K562 (cell line): Measurements from ENCODE around the gene HAPLN2. TPM values are rescaled to one million over a fixed set of nuclear protein-coding genes. Genes with fewer than 3 reads are reported as not detected.

Experiments
- ATAC-seq: fragments of 200-7000 bp; cut with Tn5 transposase; 3 replicates; pipeline ENCODE4 v1.9.1; 2020; ENCODE audit warnings: moderate library complexity
- BruUV-seq: library from RNA; stranded (reverse); fragments of 400-500 nt; replicated peaks from 2 replicates; lab custom pipeline; 2021; lab: Mats Ljungman, UMichigan
- CTCF ChIA-PET: fragments of 300-600 bp; formaldehyde crosslinking; extraction: SDS; loops from one replicate; lab custom pipeline; 2021; ENCODE audit warnings: low intra/inter-chr PET ratio; lab: Yijun Ruan, JAX
- POLR2A ChIA-PET: fragments of 300-600, 350-650 bp; sonication (Branson Sonifier 250); formaldehyde crosslinking; extraction: SDS; loops from one replicate; lab custom pipeline; 2021; ENCODE audit warnings: antibody characterized with exemption, inconsistent platforms; lab: Yijun Ruan, JAX
- DNase-seq, 4 experiments: peaks; one replicate each; pipeline versions ENCODE4 v3.0.0 to v3.0.0-alpha.2; 2011 to 2018; ENCODE audit warnings: low spot score in 3 of 4, mixed read lengths in 3 of 4; ENCODE audit errors: extremely low read depth in 1 of 4
- FAIRE-seq: peaks from 2 replicates; lab custom pipeline; 2011; peaks lifted over from hg19 to GRCh38; lab: Jason Lieb, UNC
- H2AFZ ChIP-seq: 2 replicates; pipeline ENCODE4 v1.6.0; 2011; ENCODE audit warnings: low read depth, low read length, control low read depth, inconsistent platforms
- H3K27ac ChIP-seq: fragments of 200-600 bp; 3 replicates; pipeline ENCODE4 v1.8.0; 2011; ENCODE audit warnings: low read depth, mild to moderate bottlenecking, control low read depth, inconsistent platforms, low read length, moderate library complexity, mixed read lengths; ENCODE audit errors: extremely low read depth
- H3K27me3 ChIP-seq, 2 experiments: fragments of 300-600 bp in 1 of 2; 2 replicates in 1 of 2; 3 replicates in 1 of 2; pipeline versions ENCODE4 v1.6.0 to v1.8.0; 2011; ENCODE audit warnings: inconsistent platforms in 2 of 2, low read length in 2 of 2, mild to moderate bottlenecking in 1 of 2, mixed read lengths in 1 of 2, moderate library complexity in 1 of 2; ENCODE audit not compliant: control insufficient read depth in 2 of 2, insufficient read depth in 2 of 2
- H3K36me3 ChIP-seq: fragments of 300-600 bp; 3 replicates; pipeline ENCODE4 v1.8.0; 2011; ENCODE audit warnings: mild to moderate bottlenecking, low read length, inconsistent platforms; ENCODE audit not compliant: control insufficient read depth, insufficient read depth
- H3K4me1 ChIP-seq, 2 experiments: fragments of 200-600 bp in 1 of 2; replicated peaks in 1 of 2; 2 replicates in 1 of 2; 3 replicates in 1 of 2; pipeline versions ENCODE4 v1.5.1 to v1.8.0; 2011; ENCODE audit warnings: inconsistent platforms in 2 of 2, low read length in 2 of 2, mild to moderate bottlenecking in 1 of 2, mixed read lengths in 1 of 2, moderate library complexity in 1 of 2; ENCODE audit not compliant: control insufficient read depth in 2 of 2, insufficient read depth in 2 of 2
- H3K4me2 ChIP-seq: 2 replicates; pipeline ENCODE4 v1.6.1; 2011; ENCODE audit warnings: low read length, control low read depth, inconsistent platforms, mixed read lengths; ENCODE audit not compliant: insufficient read depth
- H3K4me3 ChIP-seq: fragments of 200-600 bp; sonication (generic), shearing (Covaris generic); 2 replicates; pipeline ENCODE4 v1.5.1; 2016; ENCODE audit warnings: control low read depth, inconsistent platforms
- H3K79me2 ChIP-seq: fragments of 200-600 bp; 3 replicates; pipeline ENCODE4 v1.8.0; 2011; ENCODE audit warnings: low read length, inconsistent platforms; ENCODE audit not compliant: control insufficient read depth, insufficient read depth
- H3K9ac ChIP-seq, 2 experiments: 2 replicates each; pipeline versions ENCODE4 v1.6.0 to v1.6.1; 2011; ENCODE audit warnings: low read depth in 2 of 2, low read length in 2 of 2, control low read depth in 1 of 2, inconsistent platforms in 1 of 2, mild to moderate bottlenecking in 1 of 2, mixed read lengths in 1 of 2; ENCODE audit not compliant: insufficient read depth in 1 of 2
- H3K9me1 ChIP-seq: one replicate; pipeline ENCODE4 v1.6.0; 2011; ENCODE audit warnings: inconsistent platforms, mild to moderate bottlenecking, low read length, moderate library complexity; ENCODE audit not compliant: control insufficient read depth, insufficient read depth
- H3K9me3 ChIP-seq: replicated peaks from 2 replicates; pipeline ENCODE4 v1.5.1; 2011; ENCODE audit warnings: low read depth, low read length, inconsistent platforms; ENCODE audit not compliant: control insufficient read depth, insufficient read depth
- H4K20me1 ChIP-seq: replicated peaks from 2 replicates; pipeline ENCODE4 v1.6.1; 2011; ENCODE audit warnings: low read length, inconsistent platforms, mixed read lengths; ENCODE audit not compliant: control insufficient read depth, insufficient read depth
- ATF7 ChIP-seq: fragments of 450-650 bp; IDR thresholded peaks from 2 replicates; pipeline ENCODE4 v1.7.1; 2014; ENCODE audit warnings: mild to moderate bottlenecking, moderate library complexity
- E2F1 ChIP-seq: sonication (generic); formaldehyde crosslinking; IDR thresholded peaks from 2 replicates; pipeline ENCODE4 v1.8.1; 2023; ENCODE audit warnings: mild to moderate bottlenecking, missing genetic modification reagents, moderate library complexity
- FIP1L1 ChIP-seq: fragments of 200-400 bp; formaldehyde crosslinking; IDR thresholded peaks from 2 replicates; pipeline ENCODE4 v1.6.1; 2018; ENCODE audit warnings: mild to moderate bottlenecking, low read depth, low read length; ENCODE audit not compliant: poor library complexity, severe bottlenecking
- HBP1 ChIP-seq: fragments of 450-650 bp; formaldehyde crosslinking; IDR thresholded peaks from 2 replicates; pipeline ENCODE4 v1.4.0; 2022; ENCODE audit warnings: missing genetic modification characterization
- HNRNPH1 ChIP-seq: fragments of 200-400 bp; formaldehyde crosslinking; optimal IDR thresholded peaks from 2 replicates; pipeline ENCODE3; 2017; ENCODE audit warnings: low read depth, mild to moderate bottlenecking, low read length, moderate library complexity
- MAFK ChIP-seq: IDR thresholded peaks from 2 replicates; pipeline ENCODE4 v1.6.1; 2011; ENCODE audit warnings: low read length, improper control_type of control experiment
- MTA2 ChIP-seq: fragments of 450-650 bp; IDR thresholded peaks from 2 replicates; pipeline ENCODE4 v1.6.1; 2016; ENCODE audit warnings: low read depth
- NFXL1 ChIP-seq: fragments of 450-650 bp; formaldehyde crosslinking; IDR thresholded peaks from 2 replicates; pipeline ENCODE4 v1.4.0; 2021; ENCODE audit warnings: mild to moderate bottlenecking
- SMAD2 ChIP-seq: fragments of 150-350 bp; IDR thresholded peaks from 2 replicates; pipeline ENCODE4 v1.6.1; 2014; ENCODE audit warnings: low read depth, mild to moderate bottlenecking, low read length
- SREBF2 ChIP-seq: sonication (generic); formaldehyde crosslinking; IDR thresholded peaks from 2 replicates; pipeline ENCODE4 v1.4.0; 2020; ENCODE audit warnings: mild to moderate bottlenecking, missing genetic modification reagents
- VEZF1 ChIP-seq: fragments of 200-800 bp; sonication (Bioruptor generic); IDR thresholded peaks from 2 replicates; pipeline ENCODE4 v1.6.1; 2017; ENCODE audit warnings: missing genetic modification characterization, missing compliant biosample characterization
- ZBTB7A ChIP-seq: IDR thresholded peaks from 2 replicates; pipeline ENCODE4 v1.6.1; 2011; ENCODE audit warnings: low read depth, mild to moderate bottlenecking, low read length, moderate library complexity, borderline replicate concordance; ENCODE audit not compliant: control insufficient read depth
- ZNF165 ChIP-seq: fragments of 250-450 bp; sonication (Bioruptor Pico); IDR thresholded peaks from 2 replicates; pipeline ENCODE4 v1.4.0; 2020; ENCODE audit warnings: borderline replicate concordance
- ZNF584 ChIP-seq: fragments of 200-800 bp; sonication (Bioruptor generic); IDR thresholded peaks from 2 replicates; pipeline ENCODE4 v1.6.1; 2016; ENCODE audit warnings: low read depth, mild to moderate bottlenecking, missing genetic modification characterization, missing compliant biosample characterization
- WGBS: fragments of 100-300 bp; shearing (Covaris generic); methylation state at CpG from one replicate; pipeline ENCODE4 v1.1.6; 2016; ENCODE audit warnings: low coverage, mixed read lengths; ENCODE audit not compliant: insufficient coverage; ENCODE audit errors: missing lambda C conversion rate; 5-methylcytosine and 5-hydroxymethylcytosine counted together
- in situ Hi-C: fragments of 300-500 bp; cut with MboI; formaldehyde crosslinking; loops from 4 replicates; pipeline ENCODE4 v1.15.0; 2018; ENCODE audit warnings: inconsistent platforms, mixed read lengths
- intact Hi-C: fragments of 100-400 bp; cut with micrococcal nuclease; formaldehyde crosslinking; loops from 2 replicates; pipeline ENCODE4 v1.14.2; 2022
- polyA plus RNA-seq, 8 experiments: library from polyadenylated mRNA; depleted of rRNA in 4 of 8; stranded (reverse) in 5 of 8; unstranded in 3 of 8; fragments of >200 nt; fragmentation: Nextera tagmentation in 2 of 8; fragmentation: Illumina TruSeq in 1 of 8; extraction: Ambion mirVana in 2 of 8; extraction: Trizol in 1 of 8; gene quantifications; 2 replicates each; pipeline versions ENCODE4 v1.2.1 to v1.2.3, GENCODE V29; 2011 to 2014; ENCODE audit warnings: inconsistent platforms in 1 of 8, missing spikeins in 1 of 8
- total RNA-seq, 7 experiments: library from RNA; depleted of rRNA in 6 of 7; stranded (reverse); fragments of >200 nt in 6 of 7; fragmentation: Illumina TruSeq in 2 of 7; extraction: Trizol in 2 of 7; gene quantifications; 2 replicates each; pipeline versions ENCODE4 v1.2.1 to v1.2.3, GENCODE V29; 2011 to 2021; ENCODE audit warnings: low replicate concordance in 1 of 7
- TF ChIP-seq, protein P1 (sequence below): fragments of 450-650 bp; IDR thresholded peaks from 2 replicates; pipeline ENCODE4 v1.7.0; 2016; ENCODE audit warnings: borderline replicate concordance

Gene HAPLN2
- total and polyA plus RNA-seq, 9 of the 15 experiments (the other 6 are each of a cell fraction or from before 2014, with no cell fraction given): 0.14 to 5.2 (median 3.8) TPM; not detected in 4

DNA sequence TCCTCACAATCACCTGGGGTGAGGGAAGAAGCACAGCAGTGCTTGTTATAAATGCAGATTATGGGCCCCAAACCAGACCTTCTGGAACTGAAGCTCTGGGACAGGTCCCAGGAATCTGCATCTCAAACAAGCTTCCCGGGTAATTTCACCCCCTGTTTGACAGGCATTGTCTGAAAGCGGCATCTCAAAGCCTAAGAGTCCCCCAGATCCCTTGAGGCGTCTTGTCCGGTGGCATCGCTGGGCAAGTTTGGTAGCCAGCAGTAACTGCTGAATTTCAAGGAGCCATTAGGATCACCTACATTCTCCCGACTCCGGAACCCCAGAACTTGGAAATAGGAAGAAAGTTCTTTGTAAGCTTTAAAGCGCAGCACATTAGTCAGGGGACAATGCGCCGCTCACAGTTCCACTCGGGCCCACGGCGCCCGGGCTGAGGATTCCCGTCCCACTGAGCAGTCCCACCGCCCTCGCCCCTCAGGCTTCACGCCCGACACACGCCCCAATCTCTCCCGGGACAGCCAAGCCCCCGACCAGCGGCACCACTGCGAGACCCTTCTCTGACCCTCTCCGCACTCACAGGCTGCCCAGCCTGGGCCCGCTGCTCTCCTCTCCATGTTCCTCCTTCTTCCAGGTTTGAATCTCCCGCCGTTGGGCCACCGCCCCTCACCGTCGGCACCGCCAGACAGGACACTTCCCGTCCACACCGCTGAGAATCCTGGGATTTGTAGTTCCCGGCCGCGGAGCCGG, 47.1 kb upstream of the HAPLN2 start, which contains the start of gene IQGAP3:
Gene IQGAP3 (minus strand): TSS at position 647 of the 744 bp plus-strand sequence. CDS start 36 bp downstream, at position 611.
- Histone ChIP-seq H4K20me1 (no peaks in the 10 kb centered on the region), H2AFZ (peak within 1 kb of the TSS; percentile 93), H3K9ac (peak within 1 kb of the TSS; percentile 74 to 97), H3K79me2 (peaks cover 22% of the 10 kb centered on the region; the same call in 2 of the 3 replicates), H3K27ac (peak within 1 kb of the TSS; percentile 43), H3K36me3 (peaks cover 6% of the 10 kb centered on the region; the same call in 2 of the 3 replicates), H3K4me2 (peak within 1 kb of the TSS; percentile 89), H3K9me3 (no peaks in the 10 kb centered on the region), H3K27me3 (no peaks in the 10 kb centered on the region), H3K9me1 (peaks cover 8% of the 10 kb centered on the region), H3K4me1 (peaks cover 11 to 19% of the 10 kb centered on the region in 2 experiments), H3K4me3 (peak within 1 kb of the TSS; percentile 84)
- under 1% methylated on average over 35 of the region's 38 CpGs for WGBS
- CTCF ChIA-PET: interaction anchor here (0.5 kb wide), 1 partner anchor 50 kb away, joined by 3 read pairs; no protein-coding TSS in a partner anchor
- DNase-seq (peak; percentile 86 to 91 (median 90)), ATAC-seq (peak; percentile 97), FAIRE-seq (peak; percentile 37)
- POLR2A ChIA-PET: interaction anchor here (0.8 to 1.6 kb wide), 4 partner anchors 11 to 71 kb away, joined by 3 to 7 read pairs (median 4); partner anchors contain the start of gene MEF2D
- in situ Hi-C loops (no loop called here), intact Hi-C loops (loop anchor here (2.0 kb wide), 1 partner anchor 115 kb away; no protein-coding TSS in a partner anchor)
- TSS peak; percentile 80 for BruUV-seq
- TF ChIP-seq NFXL1 (CRISPR knock-in tag): no peak
- no peak; the same call in 1 of the 2 replicates for TF ChIP-seq ZBTB7A
- no peak for TF ChIP-seq SREBF2 (CRISPR knock-in tag)
- TF ChIP-seq, protein P1, sequence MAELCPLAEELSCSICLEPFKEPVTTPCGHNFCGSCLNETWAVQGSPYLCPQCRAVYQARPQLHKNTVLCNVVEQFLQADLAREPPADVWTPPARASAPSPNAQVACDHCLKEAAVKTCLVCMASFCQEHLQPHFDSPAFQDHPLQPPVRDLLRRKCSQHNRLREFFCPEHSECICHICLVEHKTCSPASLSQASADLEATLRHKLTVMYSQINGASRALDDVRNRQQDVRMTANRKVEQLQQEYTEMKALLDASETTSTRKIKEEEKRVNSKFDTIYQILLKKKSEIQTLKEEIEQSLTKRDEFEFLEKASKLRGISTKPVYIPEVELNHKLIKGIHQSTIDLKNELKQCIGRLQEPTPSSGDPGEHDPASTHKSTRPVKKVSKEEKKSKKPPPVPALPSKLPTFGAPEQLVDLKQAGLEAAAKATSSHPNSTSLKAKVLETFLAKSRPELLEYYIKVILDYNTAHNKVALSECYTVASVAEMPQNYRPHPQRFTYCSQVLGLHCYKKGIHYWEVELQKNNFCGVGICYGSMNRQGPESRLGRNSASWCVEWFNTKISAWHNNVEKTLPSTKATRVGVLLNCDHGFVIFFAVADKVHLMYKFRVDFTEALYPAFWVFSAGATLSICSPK: no peak
- TF ChIP-seq FIP1L1: peak; percentile 73
- no peak for TF ChIP-seq ZNF165 (CRISPR knock-in tag)
- 0 out of 2 replicates have a peak, but pooled peaks have one; percentile 30 for TF ChIP-seq HBP1 (CRISPR knock-in tag)
- TF ChIP-seq ZNF584 (CRISPR knock-in tag): no peak
- peak; percentile 89; the same call in 1 of the 2 replicates for TF ChIP-seq E2F1
- 0 out of 2 replicates have a peak, but pooled peaks have one; percentile 55 for TF ChIP-seq ATF7
- TF ChIP-seq HNRNPH1: no peak
- peak; percentile 41; the same call in 1 of the 2 replicates for TF ChIP-seq VEZF1 (CRISPR knock-in tag)
- no peak for TF ChIP-seq MAFK
- no peak for TF ChIP-seq SMAD2
- no peak for TF ChIP-seq MTA2
